Keratinocyte (primary cell): ENCODE results near the gene AFMID. TPM values are rescaled to one million over a fixed set of nuclear protein-coding genes. Genes with fewer than 3 reads are reported as not detected.

ENCODE experiments used
- DNase-seq: peaks from one replicate; pipeline ENCODE4 v3.0.0-alpha.2; 2011; ENCODE audit warnings: low read depth, missing footprints, low spot score
- FAIRE-seq: peaks from 2 replicates; lab custom pipeline; 2011; peaks lifted over from hg19 to GRCh38; lab: Jason Lieb, UNC
- H2AFZ ChIP-seq: 2 replicates; pipeline ENCODE4 v1.6.0; 2012; ENCODE audit warnings: low read length, control low read depth, inconsistent platforms; ENCODE audit not compliant: control insufficient read depth
- H3K27ac ChIP-seq: 2 replicates; pipeline ENCODE4 v1.5.1; 2011; ENCODE audit warnings: low read length; ENCODE audit not compliant: control insufficient read depth, insufficient read depth
- H3K27me3 ChIP-seq: 3 replicates; pipeline ENCODE4 v1.6.0; 2011; ENCODE audit warnings: low read length; ENCODE audit not compliant: control insufficient read depth, insufficient read depth; ENCODE audit errors: extremely low read depth
- H3K36me3 ChIP-seq, 2 experiments: 2 replicates in 1 of 2; 3 replicates in 1 of 2; pipeline ENCODE4 v1.5.1; 2011; ENCODE audit warnings: low read length in 2 of 2, mild to moderate bottlenecking in 1 of 2; ENCODE audit not compliant: control insufficient read depth in 2 of 2, insufficient read depth in 2 of 2; ENCODE audit errors: extremely low read depth in 1 of 2
- H3K4me1 ChIP-seq: 3 replicates; pipeline ENCODE4 v1.5.1; 2011; ENCODE audit warnings: low read length; ENCODE audit not compliant: control insufficient read depth, insufficient read depth; ENCODE audit errors: extremely low read depth
- H3K4me2 ChIP-seq: 3 replicates; pipeline ENCODE4 v1.6.0; 2011; ENCODE audit warnings: low read depth, low read length; ENCODE audit not compliant: control insufficient read depth, insufficient read depth; ENCODE audit errors: extremely low read depth
- H3K4me3 ChIP-seq, 3 experiments: fragments of 200-600 bp in 1 of 3; sonication (generic) in 1 of 3; 2 replicates in 2 of 3; 3 replicates in 1 of 3; pipeline ENCODE4 v1.5.1; 2011 to 2016; ENCODE audit warnings: low read length in 3 of 3, mild to moderate bottlenecking in 3 of 3, control low read depth in 2 of 3, inconsistent platforms in 1 of 3, low read depth in 1 of 3, mixed read lengths in 1 of 3, mixed run types in 1 of 3, moderate library complexity in 1 of 3; ENCODE audit not compliant: control insufficient read depth in 2 of 3, insufficient read depth in 2 of 3; ENCODE audit errors: extremely low read depth in 1 of 3
- H3K79me2 ChIP-seq: 2 replicates; pipeline ENCODE4 v1.6.0; 2012; ENCODE audit warnings: low read length; ENCODE audit not compliant: control insufficient read depth, insufficient read depth
- H3K9ac ChIP-seq: 3 replicates; pipeline ENCODE4 v1.6.0; 2011; ENCODE audit warnings: low read length; ENCODE audit not compliant: control insufficient read depth, insufficient read depth; ENCODE audit errors: extremely low read depth
- H3K9me1 ChIP-seq: 3 replicates; pipeline ENCODE4 v1.6.0; 2011; ENCODE audit warnings: low read length; ENCODE audit not compliant: control insufficient read depth, insufficient read depth; ENCODE audit errors: extremely low read depth
- H3K9me3 ChIP-seq: 2 replicates; pipeline ENCODE4 v1.5.1; 2012; ENCODE audit warnings: low read depth, low read length; ENCODE audit not compliant: control insufficient read depth
- H4K20me1 ChIP-seq: 3 replicates; pipeline ENCODE4 v1.6.0; 2011; ENCODE audit warnings: low read length; ENCODE audit not compliant: control insufficient read depth, insufficient read depth; ENCODE audit errors: extremely low read depth
- EZH2 ChIP-seq: IDR thresholded peaks from one replicate; pipeline ENCODE4 v1.6.1; 2012; ENCODE audit warnings: inconsistent platforms, mild to moderate bottlenecking, low read length, moderate library complexity
- dilution Hi-C: fragments of 300-500 bp; cut with MboI; formaldehyde crosslinking; loops from one replicate; pipeline ENCODE4 v1.7.0; 2020; ENCODE audit warnings: low sequenced_read_pairs; ENCODE audit not compliant: extremely low pct_ligation_motif_present
- polyA plus RNA-seq, 5 experiments: library from polyadenylated mRNA; depleted of rRNA in 3 of 5; stranded (reverse) in 3 of 5; stranded (forward) in 1 of 5; unstranded in 1 of 5; fragments of >200 nt; gene quantifications; 1 replicate in 1 of 5; 2 replicates in 3 of 5; 3 replicates in 1 of 5; pipeline versions ENCODE4 v1.2.1 to v1.2.3, GENCODE V29; 2011 to 2012; ENCODE audit warnings: missing spikeins in 2 of 5, low read depth in 1 of 5, low replicate concordance in 1 of 5
- TF ChIP-seq, protein P1 (sequence below), 3 experiments: IDR thresholded peaks in 1 of 3; conservative IDR thresholded peaks in 1 of 3; optimal IDR thresholded peaks in 1 of 3; 2 replicates in 2 of 3; 3 replicates in 1 of 3; pipeline versions ENCODE3 to v1.5.1; 2011; ENCODE audit warnings: low read length in 3 of 3, mild to moderate bottlenecking in 3 of 3, moderate library complexity in 2 of 3, control low read depth in 1 of 3, inconsistent platforms in 1 of 3; ENCODE audit not compliant: insufficient read depth in 2 of 3; ENCODE audit errors: extremely low read depth in 1 of 3

AFMID gene
- polyA plus RNA-seq, 1 donor (not counting 4 experiments of a cell fraction or from before 2014, with no cell fraction given), result 21.6 TPM

DNA sequence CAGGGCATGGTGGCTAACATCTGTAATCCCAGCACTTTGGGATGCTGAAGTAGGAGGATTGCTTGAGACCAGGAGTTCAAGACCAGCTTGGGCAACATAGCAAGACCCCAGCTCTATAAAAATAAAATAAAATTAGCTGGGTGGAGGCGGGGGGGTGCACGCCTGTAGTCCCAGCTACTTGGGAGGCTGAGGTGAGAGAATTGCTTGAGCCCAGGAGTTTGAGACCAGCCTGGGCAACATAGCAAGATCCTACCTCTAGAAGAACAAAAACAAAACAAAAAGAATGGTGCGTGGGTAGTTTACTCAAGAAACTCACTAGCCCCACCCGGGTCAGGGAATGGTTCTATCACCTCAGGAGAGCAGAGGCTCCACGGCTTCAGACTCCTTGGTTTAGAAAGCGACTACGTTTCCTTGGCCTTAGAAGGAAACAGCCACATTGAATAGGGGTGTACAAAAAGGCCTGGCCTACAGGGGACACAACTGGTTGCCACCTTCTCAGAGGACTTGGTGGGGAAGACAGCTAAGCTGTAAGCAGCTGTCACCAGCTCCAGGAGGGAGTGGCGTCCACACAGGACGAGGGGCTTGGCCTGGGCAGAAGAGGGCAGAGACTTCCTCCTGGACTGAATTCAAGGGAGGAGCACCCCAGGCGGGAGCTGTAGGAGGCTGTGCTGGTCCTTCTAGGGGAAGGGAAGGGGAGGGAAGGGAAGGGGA lies 1.0 kb upstream of the AFMID start:
- H2AFZ ChIP-seq, result peak overlapping the region; percentile 11
- no peak for DNase-seq
- peak overlapping the region; percentile 15 to 77 (median 54) for H3K4me3 ChIP-seq
- peak overlapping the region; percentile 85 for H3K4me2 ChIP-seq
- H3K27ac ChIP-seq, result no peak overlapping the region
- peak overlapping the region; percentile 80 for H3K9ac ChIP-seq
- peaks cover 5 to 17% of the 10 kb centered on the region in 2 experiments for H3K36me3 ChIP-seq
- H3K9me1 ChIP-seq, result no peaks in the 10 kb centered on the region
- dilution Hi-C loops, result no loop called here
- TF ChIP-seq, protein P1, sequence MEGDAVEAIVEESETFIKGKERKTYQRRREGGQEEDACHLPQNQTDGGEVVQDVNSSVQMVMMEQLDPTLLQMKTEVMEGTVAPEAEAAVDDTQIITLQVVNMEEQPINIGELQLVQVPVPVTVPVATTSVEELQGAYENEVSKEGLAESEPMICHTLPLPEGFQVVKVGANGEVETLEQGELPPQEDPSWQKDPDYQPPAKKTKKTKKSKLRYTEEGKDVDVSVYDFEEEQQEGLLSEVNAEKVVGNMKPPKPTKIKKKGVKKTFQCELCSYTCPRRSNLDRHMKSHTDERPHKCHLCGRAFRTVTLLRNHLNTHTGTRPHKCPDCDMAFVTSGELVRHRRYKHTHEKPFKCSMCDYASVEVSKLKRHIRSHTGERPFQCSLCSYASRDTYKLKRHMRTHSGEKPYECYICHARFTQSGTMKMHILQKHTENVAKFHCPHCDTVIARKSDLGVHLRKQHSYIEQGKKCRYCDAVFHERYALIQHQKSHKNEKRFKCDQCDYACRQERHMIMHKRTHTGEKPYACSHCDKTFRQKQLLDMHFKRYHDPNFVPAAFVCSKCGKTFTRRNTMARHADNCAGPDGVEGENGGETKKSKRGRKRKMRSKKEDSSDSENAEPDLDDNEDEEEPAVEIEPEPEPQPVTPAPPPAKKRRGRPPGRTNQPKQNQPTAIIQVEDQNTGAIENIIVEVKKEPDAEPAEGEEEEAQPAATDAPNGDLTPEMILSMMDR (optimal IDR thresholded peaks at IDR 0.05 in 1 of 3, IDR thresholded peaks at IDR 0.05 in 1 of 3, conservative IDR thresholded peaks at IDR 0.05 in 1 of 3; ENCODE audit: extremely low read depth in 1 of 3, insufficient read depth in 2 of 3, low read length in 3 of 3), result no peak
- TF ChIP-seq EZH2, result no peak
- no peaks in the 10 kb centered on the region for H3K27me3 ChIP-seq
- H4K20me1 ChIP-seq, result no peaks in the 10 kb centered on the region
- peaks cover 8% of the 10 kb centered on the region for H3K4me1 ChIP-seq
- FAIRE-seq, result no peak
- H3K79me2 ChIP-seq, result peaks cover 10% of the 10 kb centered on the region
- no peaks in the 10 kb centered on the region for H3K9me3 ChIP-seq

- Histone ChIP-seq H3K4me3 (no peak overlapping the region), H3K4me1 (peaks cover 20% of the 10 kb centered on the region), H3K27ac (no peak overlapping the region), H3K27me3 (no peaks in the 10 kb centered on the region), H3K4me2 (no peak overlapping the region), H3K9me1 (no peaks in the 10 kb centered on the region), H3K9me3 (no peaks in the 10 kb centered on the region), H3K79me2 (no peaks in the 10 kb centered on the region), H3K36me3 (peaks cover 0 to 2% of the 10 kb centered on the region in 2 experiments), H2AFZ (no peak overlapping the region), H3K9ac (no peak overlapping the region), H4K20me1 (no peaks in the 10 kb centered on the region)
- no peak for TF ChIP-seq EZH2
- dilution Hi-C loops, result no loop called here
- DNase-seq (no peak), FAIRE-seq (no peak)
Observed at GRCh38 chr17:78196716-78197115, 9.6 kb downstream of the AFMID start.
